Measurements from ENCODE around the gene DMAP1. TPM values are rescaled to one million over a fixed set of nuclear protein-coding genes. Genes with fewer than 3 reads are reported as not detected.

Gene DMAP1
- total and polyA plus RNA-seq, 2 donors (not counting 1 experiment from before 2014, with no cell fraction given): 21.1 to 23.6 TPM

DNA sequence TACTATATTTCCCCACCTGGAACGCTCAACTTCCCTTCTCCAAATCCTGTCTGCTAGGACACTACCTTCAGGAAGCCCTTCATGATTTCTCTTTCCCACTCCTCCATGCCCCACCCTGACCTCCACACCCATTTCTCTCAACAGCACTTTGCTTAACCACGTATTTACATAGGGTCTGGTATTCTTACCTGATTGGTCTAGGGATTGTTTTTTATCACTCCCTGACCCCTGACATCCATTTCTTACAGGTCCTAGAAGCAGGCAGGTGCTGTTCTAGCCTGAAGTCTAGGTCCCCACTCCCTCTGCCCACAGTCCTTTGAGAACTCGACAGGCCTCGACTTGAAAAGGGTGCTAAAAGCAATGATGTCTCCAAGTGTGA is 47.5 kb downstream of the DMAP1 start:
- Histone ChIP-seq H3K4me2 (ENCODE audit: extremely low read depth, insufficient read depth, low read length) (no peak overlapping the region), H3K9me3 (ENCODE audit: control insufficient read depth, insufficient read depth, low read depth, low read length) (no peaks in the 10 kb centered on the region), H3K9ac (ENCODE audit: insufficient read depth, low read length) (no peak overlapping the region), H3K4me1 (ENCODE audit: control insufficient read depth, extremely low read depth, insufficient read depth, low read length) (no peaks in the 10 kb centered on the region), H3K79me2 (ENCODE audit: control insufficient read depth, insufficient read depth, low read length) (no peaks in the 10 kb centered on the region), H3K27me3 (ENCODE audit: control insufficient read depth, insufficient read depth, low read length) (no peaks in the 10 kb centered on the region), H3K36me3 (ENCODE audit: control insufficient read depth, insufficient read depth, low read length) (no peaks in the 10 kb centered on the region), H3K27ac (ENCODE audit: insufficient read depth, low read length) (no peak overlapping the region), H3K4me3 (replicated peaks in 1 of 4; ENCODE audit: control extremely low read depth in 1 of 4, insufficient read depth in 1 of 4, low read depth in 3 of 4, low read length in 4 of 4) (no peak overlapping the region), H4K20me1 (ENCODE audit: control insufficient read depth, extremely low read depth, insufficient read depth, low read length) (no peaks in the 10 kb centered on the region), H2AFZ (ENCODE audit: low read length) (no peak overlapping the region)
- DNase-seq (ENCODE audit: low read depth in 2 of 2): no peak
- TF ChIP-seq, protein P1, sequence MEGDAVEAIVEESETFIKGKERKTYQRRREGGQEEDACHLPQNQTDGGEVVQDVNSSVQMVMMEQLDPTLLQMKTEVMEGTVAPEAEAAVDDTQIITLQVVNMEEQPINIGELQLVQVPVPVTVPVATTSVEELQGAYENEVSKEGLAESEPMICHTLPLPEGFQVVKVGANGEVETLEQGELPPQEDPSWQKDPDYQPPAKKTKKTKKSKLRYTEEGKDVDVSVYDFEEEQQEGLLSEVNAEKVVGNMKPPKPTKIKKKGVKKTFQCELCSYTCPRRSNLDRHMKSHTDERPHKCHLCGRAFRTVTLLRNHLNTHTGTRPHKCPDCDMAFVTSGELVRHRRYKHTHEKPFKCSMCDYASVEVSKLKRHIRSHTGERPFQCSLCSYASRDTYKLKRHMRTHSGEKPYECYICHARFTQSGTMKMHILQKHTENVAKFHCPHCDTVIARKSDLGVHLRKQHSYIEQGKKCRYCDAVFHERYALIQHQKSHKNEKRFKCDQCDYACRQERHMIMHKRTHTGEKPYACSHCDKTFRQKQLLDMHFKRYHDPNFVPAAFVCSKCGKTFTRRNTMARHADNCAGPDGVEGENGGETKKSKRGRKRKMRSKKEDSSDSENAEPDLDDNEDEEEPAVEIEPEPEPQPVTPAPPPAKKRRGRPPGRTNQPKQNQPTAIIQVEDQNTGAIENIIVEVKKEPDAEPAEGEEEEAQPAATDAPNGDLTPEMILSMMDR (conservative IDR thresholded peaks at IDR 0.05 in 1 of 2, IDR thresholded peaks at IDR 0.05 in 1 of 2; ENCODE audit: low read depth in 1 of 2, low read length in 2 of 2): no peak
- TF ChIP-seq EZH2 (IDR thresholded peaks at IDR 0.05; ENCODE audit: low read length, missing control alignments): no peak

DNA sequence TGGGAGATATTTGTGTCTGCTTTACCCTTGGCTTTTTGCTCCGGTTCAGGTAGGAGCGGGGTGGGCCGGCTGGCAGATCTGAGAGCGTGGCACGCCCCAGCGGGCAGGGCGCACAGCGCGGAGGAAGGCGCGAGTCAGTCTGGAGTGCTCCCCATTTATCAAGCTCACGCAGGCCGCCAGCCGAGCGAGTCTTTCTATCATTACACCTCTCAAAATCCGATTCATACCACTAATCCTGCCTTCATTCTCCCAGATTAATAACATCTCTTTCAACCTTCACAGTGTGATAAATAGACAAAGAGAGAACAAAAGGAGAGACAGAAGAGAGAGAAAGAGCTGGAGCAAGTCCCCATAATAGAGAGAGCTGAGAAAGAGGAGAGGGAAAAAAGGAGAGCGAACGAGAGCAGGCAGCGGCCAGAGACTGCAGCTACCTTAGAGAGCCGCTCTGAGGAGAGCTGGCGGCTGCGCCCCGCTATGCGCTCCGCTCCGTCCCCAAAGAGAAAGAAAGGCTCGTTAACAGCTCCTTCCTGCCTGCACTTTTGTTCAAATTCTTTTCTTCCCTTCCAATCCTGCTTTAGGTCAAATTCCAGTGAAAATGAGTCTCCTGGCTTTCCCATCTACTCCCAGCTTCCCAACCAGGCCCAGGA is 48.0 kb downstream of the DMAP1 start:
- no peaks in the 10 kb centered on the region for H3K27me3 ChIP-seq (ENCODE audit: control insufficient read depth, insufficient read depth, low read length)
- no peak for DNase-seq (ENCODE audit: low read depth in 2 of 2)
- H3K4me3 ChIP-seq (replicated peaks in 1 of 4; ENCODE audit: control extremely low read depth in 1 of 4, insufficient read depth in 1 of 4, low read depth in 3 of 4, low read length in 4 of 4): no peak overlapping the region
- H3K79me2 ChIP-seq (ENCODE audit: control insufficient read depth, insufficient read depth, low read length): no peaks in the 10 kb centered on the region
- H3K27ac ChIP-seq (ENCODE audit: insufficient read depth, low read length): no peak overlapping the region
- no peak overlapping the region for H2AFZ ChIP-seq (ENCODE audit: low read length)
- no peaks in the 10 kb centered on the region for H3K9me3 ChIP-seq (ENCODE audit: control insufficient read depth, insufficient read depth, low read depth, low read length)
- H4K20me1 ChIP-seq (ENCODE audit: control insufficient read depth, extremely low read depth, insufficient read depth, low read length): no peaks in the 10 kb centered on the region
- no peak for TF ChIP-seq EZH2 (IDR thresholded peaks at IDR 0.05; ENCODE audit: low read length, missing control alignments)
- TF ChIP-seq, protein P1 (conservative IDR thresholded peaks at IDR 0.05 in 1 of 2, IDR thresholded peaks at IDR 0.05 in 1 of 2; ENCODE audit: low read depth in 1 of 2, low read length in 2 of 2): no peak
- H3K36me3 ChIP-seq (ENCODE audit: control insufficient read depth, insufficient read depth, low read length): no peaks in the 10 kb centered on the region
- no peak overlapping the region for H3K9ac ChIP-seq (ENCODE audit: insufficient read depth, low read length)
- H3K4me2 ChIP-seq (ENCODE audit: extremely low read depth, insufficient read depth, low read length): no peak overlapping the region
- no peaks in the 10 kb centered on the region for H3K4me1 ChIP-seq (ENCODE audit: control insufficient read depth, extremely low read depth, insufficient read depth, low read length)

DNA sequence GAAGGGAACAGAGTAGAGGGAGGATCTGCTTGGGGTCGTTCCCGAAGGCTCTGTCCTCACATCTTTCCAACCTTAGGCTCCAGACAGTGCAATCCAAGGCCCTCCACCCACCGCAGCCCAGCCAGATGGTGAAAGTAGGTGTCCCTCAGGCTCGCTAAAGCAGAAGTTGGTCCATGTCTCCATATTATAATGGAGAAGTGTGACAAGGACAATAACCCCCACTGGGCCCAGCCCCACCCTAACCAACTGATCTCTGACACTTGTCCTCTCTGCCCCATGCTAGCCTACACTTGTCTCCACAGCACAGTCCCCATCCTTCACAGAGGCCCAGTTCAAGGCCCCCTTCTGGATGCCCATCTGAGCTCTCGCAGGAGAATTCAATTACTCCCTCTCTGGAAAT is 48.7 kb downstream of the DMAP1 start:
- no peak overlapping the region for H3K27ac ChIP-seq (ENCODE audit: insufficient read depth, low read length)
- H3K36me3 ChIP-seq (ENCODE audit: control insufficient read depth, insufficient read depth, low read length): no peaks in the 10 kb centered on the region
- H4K20me1 ChIP-seq (ENCODE audit: control insufficient read depth, extremely low read depth, insufficient read depth, low read length): no peaks in the 10 kb centered on the region
- H3K27me3 ChIP-seq (ENCODE audit: control insufficient read depth, insufficient read depth, low read length): no peaks in the 10 kb centered on the region
- TF ChIP-seq EZH2 (IDR thresholded peaks at IDR 0.05; ENCODE audit: low read length, missing control alignments): no peak
- TF ChIP-seq, protein P1 (conservative IDR thresholded peaks at IDR 0.05 in 1 of 2, IDR thresholded peaks at IDR 0.05 in 1 of 2; ENCODE audit: low read depth in 1 of 2, low read length in 2 of 2): no peak
- no peaks in the 10 kb centered on the region for H3K4me1 ChIP-seq (ENCODE audit: control insufficient read depth, extremely low read depth, insufficient read depth, low read length)
- DNase-seq (ENCODE audit: low read depth in 2 of 2): no peak
- no peak overlapping the region for H3K4me2 ChIP-seq (ENCODE audit: extremely low read depth, insufficient read depth, low read length)
- H3K79me2 ChIP-seq (ENCODE audit: control insufficient read depth, insufficient read depth, low read length): no peaks in the 10 kb centered on the region
- no peak overlapping the region for H2AFZ ChIP-seq (ENCODE audit: low read length)
- H3K4me3 ChIP-seq (replicated peaks in 1 of 4; ENCODE audit: control extremely low read depth in 1 of 4, insufficient read depth in 1 of 4, low read depth in 3 of 4, low read length in 4 of 4): no peak overlapping the region
- H3K9ac ChIP-seq (ENCODE audit: insufficient read depth, low read length): no peak overlapping the region
- H3K9me3 ChIP-seq (ENCODE audit: control insufficient read depth, insufficient read depth, low read depth, low read length): no peaks in the 10 kb centered on the region

All from fibroblast of lung (primary cell).